ENCODE results near the gene C9orf50. TPM values are rescaled to one million over a fixed set of nuclear protein-coding genes. Genes with fewer than 3 reads are reported as not detected.

Gene C9orf50
- total and polyA plus RNA-seq, 10 donors: 0.12 to 0.46 (median 0.19) TPM; not detected in 6

DNA sequence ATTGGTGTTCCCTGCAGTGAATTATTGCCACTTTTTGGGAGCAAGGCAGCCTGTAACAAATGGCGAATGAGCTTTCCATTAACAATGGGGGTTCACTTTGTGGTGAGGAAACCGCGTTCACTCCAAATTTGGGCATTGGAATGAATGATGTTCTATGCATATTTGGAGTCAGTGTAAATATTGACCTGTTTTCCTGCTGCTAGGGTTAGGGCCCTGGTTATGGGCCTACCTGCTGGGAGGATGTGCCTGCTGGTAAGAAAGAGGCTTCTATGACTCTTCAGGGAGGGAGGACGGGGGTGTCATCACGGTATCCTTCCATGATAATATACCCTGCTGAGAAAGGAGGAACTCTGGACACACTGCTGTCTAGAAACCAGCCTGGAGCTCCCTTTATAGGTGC is 29.0 kb downstream of the C9orf50 start:
- H3K4me3 ChIP-seq: no peak overlapping the region
- DNase-seq: no peak
- H3K9me3 ChIP-seq: no peaks in the 10 kb centered on the region
- TF ChIP-seq, protein P1, sequence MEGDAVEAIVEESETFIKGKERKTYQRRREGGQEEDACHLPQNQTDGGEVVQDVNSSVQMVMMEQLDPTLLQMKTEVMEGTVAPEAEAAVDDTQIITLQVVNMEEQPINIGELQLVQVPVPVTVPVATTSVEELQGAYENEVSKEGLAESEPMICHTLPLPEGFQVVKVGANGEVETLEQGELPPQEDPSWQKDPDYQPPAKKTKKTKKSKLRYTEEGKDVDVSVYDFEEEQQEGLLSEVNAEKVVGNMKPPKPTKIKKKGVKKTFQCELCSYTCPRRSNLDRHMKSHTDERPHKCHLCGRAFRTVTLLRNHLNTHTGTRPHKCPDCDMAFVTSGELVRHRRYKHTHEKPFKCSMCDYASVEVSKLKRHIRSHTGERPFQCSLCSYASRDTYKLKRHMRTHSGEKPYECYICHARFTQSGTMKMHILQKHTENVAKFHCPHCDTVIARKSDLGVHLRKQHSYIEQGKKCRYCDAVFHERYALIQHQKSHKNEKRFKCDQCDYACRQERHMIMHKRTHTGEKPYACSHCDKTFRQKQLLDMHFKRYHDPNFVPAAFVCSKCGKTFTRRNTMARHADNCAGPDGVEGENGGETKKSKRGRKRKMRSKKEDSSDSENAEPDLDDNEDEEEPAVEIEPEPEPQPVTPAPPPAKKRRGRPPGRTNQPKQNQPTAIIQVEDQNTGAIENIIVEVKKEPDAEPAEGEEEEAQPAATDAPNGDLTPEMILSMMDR (IDR thresholded peaks at IDR 0.05 in 8 of 11, conservative IDR thresholded peaks at IDR 0.05 in 3 of 11): no peak
- no peak for TF ChIP-seq POLR2AphosphoS5 (IDR thresholded peaks at IDR 0.05)
- peaks cover 0 to 32% (median 16%) of the 10 kb centered on the region in 6 donors for H3K4me1 ChIP-seq
- 73 to 90% (median 86%) methylated on average over 5 of the region's 5 CpGs for WGBS, 5 donors
- no peaks in the 10 kb centered on the region for H3K36me3 ChIP-seq
- intact Hi-C loops (cut with DNase I; ENCODE audit: low total_unique reads): no loop called here
- H3K27me3 ChIP-seq (replicated peaks in 1 of 7): peaks cover 0 to 13% (median 3%) of the 10 kb centered on the region in 7 donors
- no peak overlapping the region for H3K27ac ChIP-seq

DNA sequence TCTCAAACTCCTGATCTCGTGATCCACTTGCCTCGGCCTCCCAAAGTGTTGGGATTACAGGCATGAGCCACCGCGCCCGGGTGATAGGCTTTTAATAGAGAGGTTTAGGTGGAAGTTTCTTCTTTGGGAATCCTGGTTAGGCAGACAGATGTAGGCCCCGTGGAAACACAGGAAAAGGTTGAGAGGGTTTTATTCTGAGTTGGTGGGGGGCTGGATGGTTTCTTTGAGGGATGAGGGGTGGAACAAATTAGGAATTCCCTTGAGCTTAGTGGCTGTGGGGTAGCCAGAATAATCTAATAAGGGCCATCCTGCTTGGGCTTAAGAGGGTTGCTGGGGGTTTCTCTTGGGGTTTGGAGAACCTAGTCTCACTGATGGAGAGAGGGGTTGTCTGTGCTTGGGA is 30.4 kb downstream of the C9orf50 start:
- WGBS, 5 donors: 84 to 95% (median 87%) methylated on average over 6 of the region's 6 CpGs
- no peak for DNase-seq
- no peak overlapping the region for H3K4me3 ChIP-seq

DNA sequence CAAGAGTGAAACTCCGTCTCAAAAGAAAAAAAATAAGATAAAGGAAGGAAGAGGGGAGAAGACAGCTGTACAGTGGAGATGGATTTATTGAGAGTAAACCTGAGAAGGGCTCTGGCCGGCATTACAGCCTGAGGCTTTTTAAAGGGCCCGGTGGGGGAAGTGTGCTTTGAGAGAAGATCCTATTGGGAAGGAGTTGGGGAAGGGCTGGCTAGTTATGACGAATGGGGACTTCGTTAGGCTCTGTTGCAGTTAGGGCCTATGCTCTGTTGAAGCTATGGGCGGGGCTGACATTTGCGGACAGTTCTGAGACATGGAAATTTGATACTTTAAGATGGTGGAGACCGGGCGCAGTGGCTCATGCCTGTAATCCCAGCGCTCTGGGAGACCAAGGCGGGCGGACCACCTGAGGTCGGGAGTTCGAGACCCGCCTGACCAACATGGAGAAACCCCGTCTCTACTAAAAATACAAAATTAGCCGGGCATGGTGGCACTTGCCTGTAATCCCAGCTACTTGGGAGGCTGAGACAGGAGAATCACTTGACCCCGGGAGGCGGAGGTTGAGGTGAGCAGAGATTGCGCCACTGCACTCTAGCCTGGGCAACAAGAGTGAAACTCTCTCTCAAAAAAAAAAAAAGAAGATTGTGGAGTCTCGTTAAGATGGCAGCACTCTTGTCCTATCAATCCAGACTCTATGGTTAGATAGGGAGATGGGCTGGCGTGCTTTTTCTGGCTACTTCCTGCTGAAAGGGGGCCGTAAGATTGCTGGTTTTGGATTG is 33.2 kb downstream of the C9orf50 start:
- no peak overlapping the region for H3K4me3 ChIP-seq
- no peaks in the 10 kb centered on the region for H3K27me3 ChIP-seq (replicated peaks in 1 of 7)
- TF ChIP-seq POLR2A (IDR thresholded peaks at IDR 0.05) (no peak), POLR2AphosphoS5 (IDR thresholded peaks at IDR 0.05) (no peak)
- TF ChIP-seq, protein P1 (IDR thresholded peaks at IDR 0.05 in 8 of 11, conservative IDR thresholded peaks at IDR 0.05 in 3 of 11): no peak
- no peak for DNase-seq
- H3K9me3 ChIP-seq: no peaks in the 10 kb centered on the region
- peak overlapping the region in 1 of 8 donors; percentile 33 for H3K27ac ChIP-seq
- intact Hi-C loops (cut with DNase I; ENCODE audit: low total_unique reads): no loop called here
- peaks cover 0 to 22% (median 5%) of the 10 kb centered on the region in 6 donors for H3K4me1 ChIP-seq
- no peaks in the 10 kb centered on the region for H3K36me3 ChIP-seq
- 81 to 88% (median 82%) methylated on average over 23 of the region's 23 CpGs for WGBS, 5 donors

More for the DNA sequence above, 30.4 kb downstream of the C9orf50 start:
- TF ChIP-seq, protein P1 (IDR thresholded peaks at IDR 0.05 in 8 of 11, conservative IDR thresholded peaks at IDR 0.05 in 3 of 11): no peak
- TF ChIP-seq POLR2AphosphoS5 (IDR thresholded peaks at IDR 0.05): no peak
- no peak for TF ChIP-seq POLR2A (IDR thresholded peaks at IDR 0.05)
- H3K27me3 ChIP-seq (replicated peaks in 1 of 7): peaks cover 0 to 5% (median 0%) of the 10 kb centered on the region in 7 donors
- H3K27ac ChIP-seq: no peak overlapping the region
- intact Hi-C loops (cut with DNase I; ENCODE audit: low total_unique reads): no loop called here
- no peaks in the 10 kb centered on the region for H3K36me3 ChIP-seq
- peaks cover 0 to 26% (median 5%) of the 10 kb centered on the region in 6 donors for H3K4me1 ChIP-seq
- H3K9me3 ChIP-seq: no peaks in the 10 kb centered on the region

DNA sequence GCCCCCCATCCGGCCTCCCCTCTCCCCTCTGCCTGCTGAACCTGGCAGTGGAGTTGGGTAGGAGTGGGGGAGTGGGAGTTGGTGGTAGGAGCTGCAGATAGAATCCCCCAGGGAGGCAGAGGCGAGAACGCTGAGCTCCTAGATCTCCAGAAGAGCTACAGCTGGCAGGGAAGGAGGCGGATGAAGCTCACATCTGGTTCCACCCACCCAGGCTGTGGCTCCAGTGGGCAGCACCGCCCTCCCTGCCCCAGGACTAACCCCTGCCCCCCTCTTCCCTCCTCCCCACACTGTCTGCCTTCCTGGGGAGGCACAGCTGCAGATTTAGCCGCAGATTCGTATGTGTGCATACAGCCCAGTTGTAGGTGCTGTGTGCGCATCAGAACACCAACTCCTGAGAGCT is 34.2 kb downstream of the C9orf50 start:
- Histone ChIP-seq H3K9me3 (no peaks in the 10 kb centered on the region), H3K27ac (peak overlapping the region in 2 of 8 donors; percentile 11 to 33), H3K36me3 (no peaks in the 10 kb centered on the region), H3K27me3 (replicated peaks in 1 of 7) (no peaks in the 10 kb centered on the region), H3K4me3 (no peak overlapping the region), H3K4me1 (peaks cover 0 to 22% (median 5%) of the 10 kb centered on the region in 6 donors)
- no peak for TF ChIP-seq POLR2A (IDR thresholded peaks at IDR 0.05)
- WGBS, 5 donors: 35 to 64% (median 47%) methylated on average over 8 of the region's 8 CpGs
- DNase-seq: no peak
- intact Hi-C loops (cut with DNase I; ENCODE audit: low total_unique reads): no loop called here

Measured in spleen (tissue), 11 donors.